Right lobe of liver (tissue), 6 donors: ENCODE measurements around the gene KIAA1143. TPM values are rescaled to one million over a fixed set of nuclear protein-coding genes. Genes with fewer than 3 reads are reported as not detected.
A peak's percentile ranks its signal among the peaks of the same experiment; 100 is the strongest.

Experiments used
- ATAC-seq, 4 donors: fragments of 200-7000 bp; cut with Tn5 transposase; one replicate each; pipeline ENCODE4 v1.9.1; 2020; ENCODE audit warnings: mild to moderate bottlenecking in 4 of 4, moderate library complexity in 4 of 4
- DNase-seq, 3 donors: peaks; one replicate each; pipeline ENCODE4 v3.0.0-alpha.2; 2020
- H3K27ac ChIP-seq, 3 donors: fragments of 200-600 bp; one replicate each; pipeline ENCODE4 v1.8.0; 2022
- H3K27me3 ChIP-seq, 2 donors: fragments of 200-600 bp; one replicate each; pipeline ENCODE4 v1.8.0; 2022
- H3K36me3 ChIP-seq, 4 donors: fragments of 200-600 bp; sonication (generic) in 1 of 4; one replicate each; pipeline versions ENCODE4 v1.5.1 to v1.8.0; 2017 to 2022; ENCODE audit warnings: control low read depth in 1 of 4
- H3K4me1 ChIP-seq, 4 donors: fragments of 200-600 bp; sonication (generic) in 1 of 4; one replicate each; pipeline versions ENCODE4 v1.5.1 to v1.8.0; 2017 to 2022; ENCODE audit warnings: control low read depth in 1 of 4
- H3K4me3 ChIP-seq, 3 donors: fragments of 200-600 bp; one replicate each; pipeline ENCODE4 v1.8.0; 2022
- H3K9me3 ChIP-seq, 4 donors: fragments of 200-600 bp; sonication (generic) in 1 of 4; one replicate each; pipeline versions ENCODE4 v1.5.1 to v1.8.0; 2017 to 2022; ENCODE audit warnings: control low read depth in 1 of 4
- CTCF ChIP-seq, 4 donors: fragments of 200-600 bp in 3 of 4; fragments of 450-650 bp in 1 of 4; IDR thresholded peaks; one replicate each; pipeline versions ENCODE4 v1.5.1 to v1.8.0; 2016 to 2022; ENCODE audit warnings: antibody characterized with exemption in 4 of 4, mild to moderate bottlenecking in 2 of 4
- POLR2A ChIP-seq: fragments of 450-650 bp; IDR thresholded peaks from one replicate; pipeline ENCODE4 v1.6.1; 2017; ENCODE audit warnings: antibody characterized with exemption, mild to moderate bottlenecking
- WGBS: methylation state at CpG from one replicate; pipeline ENCODE4 v1.1.6; 2018; ENCODE audit warnings: low coverage, low lambda C conversion rate; ENCODE audit not compliant: insufficient coverage; ENCODE audit errors: missing lambda C conversion rate; 5-methylcytosine and 5-hydroxymethylcytosine counted together
- intact Hi-C, 2 donors: fragments of 100-400 bp; cut with DNase I; formaldehyde crosslinking; loops; one replicate each; pipeline versions ENCODE4 v1.11.2 to v1.14.1; 2022
- long read RNA-seq: library from polyadenylated mRNA; unstranded; transcript quantifications from one replicate; pipeline ENCODE4 v2.0.0, GENCODE V29; 2019
- total RNA-seq, 6 experiments: library from RNA; depleted of rRNA in 2 of 6; stranded (reverse); fragments of >200 nt in 2 of 6; fragmentation: NEBNext Ultra II Directional in 3 of 6; extraction: Animal tissue kit (Norgen Biotek cat#: 25700) in 3 of 6; gene quantifications; one replicate each; pipeline versions ENCODE4 v1.1.0 to v1.2.4, GENCODE V29; 2016 to 2023
- donor health status: DM: no; HTN: yes; CAD: no.
- donor health status: DM: no; HTN: no; CAD: no.
- donor health status: DM: no; HTN: no; CAD: no.
- donor health status: DM: no; HTN: yes; CAD: no.
- donor health status: DM: no; HTN: yes; CAD: no.

The KIAA1143 gene
- total RNA-seq: 10 to 100 TPM in 1 of 6 experiments, 1 to 10 TPM in 5; 7.2 to 11.6 (median 8.5) TPM
- long read RNA-seq, full-length matches to known transcripts: 1 of 2 reads
- long read RNA-seq, partial matches to known transcripts: 0 of 2 reads
- long read RNA-seq, other reads (novel, unspliced or antisense): 1 of 2 reads

- Histone ChIP-seq H3K27ac (peak within 1 kb of the TSS in 2 of 3 donors; percentile 36 to 62), H3K27me3 (no peaks in the 10 kb centered on the region), H3K4me1 (peaks cover 0 to 5% (median 2%) of the 10 kb centered on the region in 4 donors), H3K9me3 (peaks cover 0 to 3% (median 0%) of the 10 kb centered on the region in 4 donors), H3K4me3 (peak within 1 kb of the TSS; percentile 67 to 80 (median 71)), H3K36me3 (no peaks in the 10 kb centered on the region)
- TF ChIP-seq POLR2A: peak; percentile 66
- TF ChIP-seq CTCF (IDR thresholded peaks at IDR 0.05): no peak
- DNase-seq (peak; percentile 95 to 96 (median 95)), ATAC-seq (peak; percentile 99 to 100 (median 100))
- intact Hi-C loops: no loop called here
- 7% methylated on average over 24 of the region's 64 CpGs for WGBS
Observed at GRCh38 chr3:44761424-44762169, at the start of gene KIAA1143, which contains the start of gene KIF15. KIAA1143 (minus strand) TSS chr3:44761619; CDS start chr3:44761602, 17 bp downstream. KIF15 (plus strand) TSS chr3:44761794; CDS start chr3:44761866, 72 bp downstream.

GRCh38 chr3:44805960-44806359 is 44.5 kb upstream of the KIAA1143 start:
- H3K36me3 ChIP-seq: no peaks in the 10 kb centered on the region
- 100% methylated on average over 2 of the region's 2 CpGs for WGBS
- DNase-seq: no peak
- no peaks in the 10 kb centered on the region for H3K4me1 ChIP-seq
- H3K4me3 ChIP-seq: no peak overlapping the region
- no peaks in the 10 kb centered on the region for H3K9me3 ChIP-seq
- no peaks in the 10 kb centered on the region for H3K27me3 ChIP-seq
- intact Hi-C loops: no loop called here
- no peak for ATAC-seq
- H3K27ac ChIP-seq: no peak overlapping the region
- TF ChIP-seq CTCF (IDR thresholded peaks at IDR 0.05) (no peak), POLR2A (no peak)

- no peak for ATAC-seq
- Histone ChIP-seq H3K27ac (no peak overlapping the region), H3K9me3 (no peaks in the 10 kb centered on the region), H3K36me3 (no peaks in the 10 kb centered on the region), H3K4me3 (no peak overlapping the region), H3K4me1 (no peaks in the 10 kb centered on the region), H3K27me3 (no peaks in the 10 kb centered on the region)
- 79% methylated on average over 2 of the region's 2 CpGs for WGBS
- no peak for TF ChIP-seq CTCF (IDR thresholded peaks at IDR 0.05)
- no peak for TF ChIP-seq POLR2A
- no peak for DNase-seq
- intact Hi-C loops: no loop called here
Observed at GRCh38 chr3:44803298-44803697, 41.9 kb upstream of the KIAA1143 start.

GRCh38 chr3:44802011-44802410 is 40.6 kb upstream of the KIAA1143 start:
- no peak overlapping the region for H3K27ac ChIP-seq
- H3K4me1 ChIP-seq: no peaks in the 10 kb centered on the region
- H3K36me3 ChIP-seq: no peaks in the 10 kb centered on the region
- WGBS: 44% methylated on average over 2 of the region's 2 CpGs
- no peaks in the 10 kb centered on the region for H3K9me3 ChIP-seq
- DNase-seq (no peak), ATAC-seq (no peak)
- TF ChIP-seq POLR2A: no peak
- TF ChIP-seq CTCF (IDR thresholded peaks at IDR 0.05): no peak
- H3K27me3 ChIP-seq: no peaks in the 10 kb centered on the region
- intact Hi-C loops: no loop called here
- no peak overlapping the region for H3K4me3 ChIP-seq
